ENCODE results near the gene SPATA31C1.

DNA sequence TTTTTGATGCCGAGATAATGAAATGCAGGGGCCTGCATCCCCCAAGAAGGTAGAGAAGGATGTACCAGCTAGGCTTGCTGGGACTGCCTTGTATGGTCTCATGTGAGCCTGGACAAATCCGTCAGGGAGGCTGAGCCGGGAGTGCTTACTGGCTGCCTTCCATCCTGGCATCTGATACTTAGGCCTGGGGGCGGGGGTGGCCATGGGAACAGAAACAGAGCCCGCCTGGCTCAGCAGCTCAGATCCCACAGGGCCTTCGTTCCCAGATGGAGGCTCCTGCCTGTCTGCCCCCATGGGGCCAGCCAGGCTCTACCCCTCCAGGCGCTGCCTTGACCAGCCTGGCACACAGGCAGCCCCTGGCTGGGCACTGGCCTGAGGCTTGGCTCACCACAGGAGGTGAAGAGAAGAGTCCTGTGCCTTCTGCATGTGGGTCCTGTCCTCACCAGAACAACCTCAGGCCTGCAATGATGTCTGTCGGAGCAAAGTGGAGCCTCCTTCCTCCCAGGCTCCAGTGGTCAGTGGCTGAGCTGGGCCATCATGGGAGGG lies 45.6 kb upstream of the SPATA31C1 start:
- no peak for TF ChIP-seq CTCF (IDR thresholded peaks at IDR 0.05 in 2 of 3, conservative IDR thresholded peaks at IDR 0.05 in 1 of 3; ENCODE audit: borderline replicate concordance in 1 of 3, insufficient read depth in 1 of 3, low read depth in 2 of 3, low read length in 2 of 3)
- TF ChIP-seq YY1 (IDR thresholded peaks at IDR 0.05; ENCODE audit: extremely low read depth, insufficient replicate concordance, low read depth, low read length) = no peak
- no peak for TF ChIP-seq EGR1 (IDR thresholded peaks at IDR 0.05; ENCODE audit: low read depth)
- no peak for TF ChIP-seq EZH2phosphoT487 (IDR thresholded peaks at IDR 0.05; ENCODE audit: borderline replicate concordance)

Measured in HCT116 (cell line).